ENCODE data around the gene C3AR1.

- TF ChIP-seq, protein P1, sequence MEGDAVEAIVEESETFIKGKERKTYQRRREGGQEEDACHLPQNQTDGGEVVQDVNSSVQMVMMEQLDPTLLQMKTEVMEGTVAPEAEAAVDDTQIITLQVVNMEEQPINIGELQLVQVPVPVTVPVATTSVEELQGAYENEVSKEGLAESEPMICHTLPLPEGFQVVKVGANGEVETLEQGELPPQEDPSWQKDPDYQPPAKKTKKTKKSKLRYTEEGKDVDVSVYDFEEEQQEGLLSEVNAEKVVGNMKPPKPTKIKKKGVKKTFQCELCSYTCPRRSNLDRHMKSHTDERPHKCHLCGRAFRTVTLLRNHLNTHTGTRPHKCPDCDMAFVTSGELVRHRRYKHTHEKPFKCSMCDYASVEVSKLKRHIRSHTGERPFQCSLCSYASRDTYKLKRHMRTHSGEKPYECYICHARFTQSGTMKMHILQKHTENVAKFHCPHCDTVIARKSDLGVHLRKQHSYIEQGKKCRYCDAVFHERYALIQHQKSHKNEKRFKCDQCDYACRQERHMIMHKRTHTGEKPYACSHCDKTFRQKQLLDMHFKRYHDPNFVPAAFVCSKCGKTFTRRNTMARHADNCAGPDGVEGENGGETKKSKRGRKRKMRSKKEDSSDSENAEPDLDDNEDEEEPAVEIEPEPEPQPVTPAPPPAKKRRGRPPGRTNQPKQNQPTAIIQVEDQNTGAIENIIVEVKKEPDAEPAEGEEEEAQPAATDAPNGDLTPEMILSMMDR (IDR thresholded peaks at IDR 0.05 in 8 of 11, conservative IDR thresholded peaks at IDR 0.05 in 3 of 11), result no peak
- TF ChIP-seq POLR2AphosphoS5 (IDR thresholded peaks at IDR 0.05), result no peak
Observed at GRCh38 chr12:8078916-8079315, 12.8 kb upstream of the C3AR1 start.

Measured in spleen (tissue), 7 donors.